Measurements from ENCODE around the gene KCNA2.
A peak's percentile ranks its signal among the peaks of the same experiment; 100 is the strongest.

Gene KCNA2

DNA sequence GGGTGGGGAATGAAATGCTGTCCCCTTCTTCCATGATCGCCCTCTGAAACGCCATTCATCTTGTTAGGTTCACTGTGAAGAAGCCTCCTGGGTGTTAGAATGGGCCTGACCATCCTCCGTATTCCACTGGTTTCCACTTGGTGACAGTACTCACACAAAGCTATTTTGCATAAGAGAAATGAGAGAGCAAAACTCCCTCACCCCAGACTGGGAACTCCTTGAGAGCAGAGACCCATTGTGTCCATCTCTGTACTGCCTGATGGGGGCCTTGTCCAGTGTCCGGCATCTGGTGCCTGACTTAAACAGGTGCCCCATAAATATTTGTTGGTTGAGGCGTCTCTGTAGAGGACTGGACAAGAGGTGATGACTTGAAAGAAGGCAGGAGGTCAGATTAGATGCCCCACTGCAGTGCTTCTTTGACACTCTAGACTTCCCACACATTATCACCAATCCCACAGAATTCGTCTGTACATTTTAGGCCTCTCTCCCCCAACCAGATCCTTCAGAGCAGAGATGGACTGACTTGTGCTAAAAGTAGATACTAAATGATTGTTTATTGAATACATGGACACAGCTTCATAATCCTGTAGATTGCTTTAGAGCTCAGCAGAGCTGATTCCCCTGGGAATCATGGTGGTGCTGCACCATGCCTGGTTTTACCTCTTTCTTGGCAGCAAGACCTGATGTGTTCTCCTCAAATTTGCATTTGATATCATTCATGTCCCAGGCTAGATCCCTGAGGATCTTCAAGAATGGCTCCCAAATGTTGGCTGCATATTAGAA is 22.4 kb upstream of the KCNA2 start:
- DNase-seq = no peak

- no peak for DNase-seq
Measured at GRCh38 chr1:110627764-110628163, 21.6 kb upstream of the KCNA2 start.

- no peak for DNase-seq
Measured at GRCh38 chr1:110626889-110627288, 20.7 kb upstream of the KCNA2 start.

DNA sequence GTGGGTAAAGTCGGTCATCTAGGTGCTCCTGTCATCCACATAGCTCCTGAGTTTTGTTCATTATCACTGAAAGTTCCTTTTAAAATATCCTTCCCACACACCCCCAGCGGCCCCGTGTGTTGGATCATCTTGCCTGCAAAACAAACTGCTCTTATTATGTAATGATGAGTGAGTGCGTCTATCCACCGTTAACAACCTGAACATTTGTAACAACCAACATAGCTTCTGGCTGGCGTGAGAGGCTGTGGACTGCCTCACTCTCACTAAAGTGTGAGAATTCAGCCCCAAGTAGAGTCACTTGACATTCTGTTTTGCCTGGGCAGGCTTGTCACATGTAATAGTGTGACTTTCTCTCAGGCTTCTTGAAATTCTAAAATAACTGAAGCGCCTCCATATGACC is 14.5 kb upstream of the KCNA2 start:
- DNase-seq = no peak

DNA sequence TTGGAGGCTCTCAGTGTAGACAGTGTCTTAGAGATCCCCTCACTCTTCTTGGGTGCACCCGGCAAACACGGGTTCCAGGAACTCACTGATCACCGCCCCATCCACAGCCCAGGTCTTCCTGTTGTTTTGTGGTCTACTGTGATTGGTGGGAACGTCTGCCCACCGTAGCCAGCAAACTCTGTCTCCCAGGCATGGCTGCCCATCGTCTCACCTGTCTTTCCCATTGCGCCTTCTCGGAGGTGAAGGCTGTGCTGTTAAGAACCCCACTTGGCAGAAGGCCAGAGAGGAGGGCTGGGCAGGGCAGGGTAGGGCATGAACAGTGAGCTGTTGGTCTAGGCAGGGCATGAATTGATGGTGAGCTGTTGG is 14.1 kb upstream of the KCNA2 start:
- peak; percentile 16 for DNase-seq

DNA sequence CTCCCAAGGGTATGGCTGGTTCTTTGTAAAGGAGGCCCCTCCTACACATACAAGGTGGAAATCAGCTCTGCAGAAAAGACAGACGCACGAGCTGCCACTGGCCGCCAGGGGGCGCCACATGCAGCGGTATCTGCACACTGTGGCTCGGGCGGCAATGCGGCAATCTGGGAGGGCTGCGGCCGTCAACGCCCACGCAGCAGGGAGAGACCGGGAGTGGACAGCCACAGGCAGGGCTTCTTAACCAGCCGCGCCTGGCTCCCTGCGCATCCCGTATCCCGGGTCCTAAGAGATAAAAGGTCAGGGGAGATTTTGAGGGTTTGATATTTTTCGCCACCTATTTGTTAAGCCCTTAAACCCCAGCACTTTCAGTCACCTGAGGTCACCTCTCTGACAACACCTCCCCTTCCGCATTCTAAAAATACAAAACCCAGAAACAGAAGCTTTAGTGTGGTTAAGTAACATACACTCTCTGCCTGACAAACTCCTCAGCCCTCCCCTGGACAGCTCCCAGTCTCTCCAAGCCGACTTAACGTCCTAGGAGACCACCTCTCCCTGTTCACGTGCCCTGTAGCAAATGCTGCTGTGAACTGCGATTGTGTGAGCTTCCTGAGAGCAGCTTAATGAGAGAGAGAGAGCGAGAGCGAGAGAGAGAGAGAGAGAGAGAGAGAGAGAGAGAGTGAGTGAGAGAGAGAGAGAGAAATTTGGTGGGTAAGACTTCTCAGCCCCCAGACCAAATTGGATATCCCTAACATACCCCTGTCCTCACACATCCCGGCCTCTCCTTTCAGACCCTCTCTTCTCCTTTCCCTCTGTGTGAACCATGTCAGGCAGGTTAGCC is 13.5 kb upstream of the KCNA2 start:
- peak; percentile 87 for DNase-seq

GRCh38 chr1:110618668-110619067 is 12.5 kb upstream of the KCNA2 start:
- no peak for DNase-seq

GRCh38 chr1:110617589-110617988 is 11.4 kb upstream of the KCNA2 start:
- DNase-seq = no peak

- no peak for DNase-seq
Measured at GRCh38 chr1:110617116-110617515, 11.0 kb upstream of the KCNA2 start.

DNA sequence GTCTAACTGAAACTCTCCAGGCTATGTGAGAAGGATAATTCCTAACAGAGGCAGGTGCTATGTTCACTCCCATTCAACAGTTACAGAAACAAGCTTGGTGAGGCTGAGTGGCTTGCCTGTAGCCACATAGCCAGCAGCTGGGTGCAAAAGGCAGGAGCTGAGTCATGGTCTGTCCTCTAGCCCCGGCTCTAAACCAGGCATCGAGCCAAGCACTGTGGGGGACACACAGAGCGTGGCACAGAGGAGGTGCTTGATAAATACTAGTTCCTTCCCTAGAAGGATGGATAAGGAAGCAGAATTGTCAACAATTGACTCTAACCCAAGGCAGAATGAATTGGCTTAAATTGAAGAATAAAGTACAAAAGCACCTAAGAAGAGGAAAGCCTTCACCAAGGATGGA is 10.4 kb upstream of the KCNA2 start:
- DNase-seq = peak; percentile 24

GRCh38 chr1:110615548-110616130 is 9.5 kb upstream of the KCNA2 start:
- DNase-seq = peak; percentile 84

DNA sequence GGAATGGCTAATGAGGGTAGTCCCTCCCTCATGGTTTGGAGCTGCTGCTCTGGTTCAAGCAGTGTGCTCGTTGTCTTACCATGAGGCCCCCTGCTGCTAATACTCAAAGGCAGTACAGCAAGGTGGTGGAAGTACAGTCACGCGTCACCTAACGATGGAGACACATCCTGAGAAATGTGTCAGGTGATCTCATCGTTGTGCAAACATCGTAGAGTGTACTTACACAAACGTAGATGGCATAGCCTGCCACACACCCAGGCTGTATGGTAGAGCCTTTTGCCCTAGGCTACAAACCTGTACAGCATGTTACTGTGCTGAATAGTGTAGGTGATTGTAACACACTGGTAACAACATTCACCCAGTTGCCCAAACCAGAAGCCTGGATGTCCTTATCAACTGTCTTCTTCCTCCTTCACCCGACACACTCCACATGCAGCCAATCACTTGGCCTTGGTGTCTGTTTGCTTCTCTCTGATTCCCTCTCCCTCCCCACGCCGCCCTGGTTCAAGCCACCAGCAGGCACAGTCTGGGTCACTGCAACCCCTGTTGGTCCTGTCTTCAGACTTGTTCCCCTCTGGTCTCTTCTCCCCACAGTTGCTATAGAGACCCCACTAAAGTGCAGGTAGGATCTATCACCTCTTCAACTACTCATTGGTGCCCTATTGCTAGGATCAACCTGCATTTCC is 6.0 kb upstream of the KCNA2 start:
- DNase-seq = peak; percentile 88

DNA sequence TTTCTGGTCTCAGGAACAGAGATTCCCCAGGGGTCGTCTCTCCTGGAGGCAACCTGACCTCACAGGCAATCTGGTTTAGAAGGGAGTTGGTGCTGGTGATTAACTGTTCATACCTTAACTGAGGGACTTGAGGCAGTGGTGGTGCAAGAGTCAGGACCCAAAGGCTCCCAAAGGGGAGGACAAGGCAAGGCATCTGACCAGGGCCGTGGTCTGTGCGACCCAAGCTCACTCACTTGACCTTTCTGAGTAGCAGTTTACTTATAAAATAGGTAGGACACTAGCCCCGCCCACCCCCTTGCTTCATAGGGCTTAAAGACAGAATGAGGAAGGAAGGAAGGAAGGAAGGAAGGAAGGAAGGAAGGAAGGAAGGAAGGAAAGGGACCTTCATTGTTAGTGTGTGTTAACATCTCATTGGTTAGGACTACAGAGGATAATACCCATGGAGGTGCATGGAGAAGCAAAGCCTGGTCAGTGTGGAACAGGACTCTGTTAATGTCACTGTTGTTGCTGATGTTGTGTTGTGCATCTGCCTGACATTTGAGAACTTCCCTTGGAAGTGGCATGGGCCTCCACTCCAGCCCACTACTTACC is 4.6 kb upstream of the KCNA2 start:
- no peak for DNase-seq

GRCh38 chr1:110610084-110610483 is 3.9 kb upstream of the KCNA2 start:
- DNase-seq = no peak

- DNase-seq = no peak
Measured at GRCh38 chr1:110608247-110608646, 2.1 kb upstream of the KCNA2 start.

DNA sequence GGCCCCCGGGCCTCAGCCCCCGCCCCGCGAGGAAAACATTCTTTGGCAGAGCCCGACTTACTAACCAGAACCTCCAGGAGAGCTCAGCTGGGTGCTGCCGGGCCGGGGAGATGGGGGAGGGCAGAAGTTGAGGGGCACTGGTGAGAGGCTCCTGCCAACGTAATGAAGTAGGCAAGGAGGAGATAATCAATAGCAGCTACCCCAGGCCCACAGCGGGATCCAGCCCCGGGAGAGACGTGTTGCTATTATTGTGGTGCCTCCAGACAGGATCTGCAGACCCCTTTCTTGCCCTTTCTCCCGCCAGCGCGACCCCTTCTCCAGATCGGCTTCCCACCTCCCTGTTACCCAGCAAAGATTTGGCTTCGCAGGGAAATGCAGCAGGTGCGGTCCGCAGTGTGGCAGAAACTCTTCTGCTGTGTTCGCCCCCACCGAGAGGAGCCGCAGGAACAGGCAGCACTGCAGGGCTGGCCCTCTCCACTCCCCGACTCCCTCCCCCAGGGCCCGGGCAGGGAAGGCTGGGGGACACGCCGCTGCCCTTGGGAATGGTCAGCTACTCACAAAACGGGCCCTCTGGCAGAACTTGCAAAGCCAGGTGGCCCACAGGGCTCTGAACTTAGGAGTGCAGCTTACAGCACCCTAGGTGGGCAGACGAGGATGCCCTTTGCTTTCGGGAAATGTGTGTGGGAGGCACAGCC is 1.5 kb upstream of the KCNA2 start:
- DNase-seq = peak; percentile 59

GRCh38 chr1:110606657-110607535 is 738 bp upstream of the KCNA2 start:
- peak; percentile 59 for DNase-seq

- no peak for DNase-seq
Measured at GRCh38 chr1:110605446-110605845, 712 bp downstream of the KCNA2 start.

GRCh38 chr1:110604586-110605148 is 1.5 kb downstream of the KCNA2 start:
- no peak for DNase-seq

GRCh38 chr1:110603058-110603457 is 3.1 kb downstream of the KCNA2 start:
- DNase-seq = no peak

DNA sequence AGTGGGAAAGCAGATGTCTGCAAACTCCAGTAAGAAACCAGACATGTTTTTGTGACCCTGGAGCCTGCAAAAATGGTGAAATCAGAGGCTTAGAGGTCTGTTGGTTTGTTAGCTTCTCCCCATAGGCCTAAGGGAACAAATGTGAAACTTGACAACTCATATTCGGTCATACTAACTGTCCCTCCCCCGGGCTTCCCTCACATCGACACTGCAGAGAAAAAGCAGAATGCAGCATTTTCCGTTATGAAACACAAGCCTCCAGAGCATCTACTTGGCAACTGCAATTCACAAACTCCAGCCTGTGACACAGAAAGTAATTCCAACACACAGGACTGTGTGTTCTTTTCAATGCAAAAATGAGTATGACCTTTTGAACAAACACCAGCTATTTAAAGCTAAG is 3.7 kb downstream of the KCNA2 start:
- DNase-seq = no peak
